Fibroblast of skin of back (primary cell): Measurements from ENCODE around the gene DAPK3.
A peak's percentile ranks its signal among the peaks of the same experiment; 100 is the strongest.
"Not testable (repeated sequence)": the region's sequence is repeated elsewhere in the genome, so short reads cannot be mapped to it uniquely, and the experiment has no call there.

Experiments
- DNase-seq: peaks from one replicate; pipeline ENCODE4 v3.0.0-alpha.2; 2013

DAPK3 gene

DNA sequence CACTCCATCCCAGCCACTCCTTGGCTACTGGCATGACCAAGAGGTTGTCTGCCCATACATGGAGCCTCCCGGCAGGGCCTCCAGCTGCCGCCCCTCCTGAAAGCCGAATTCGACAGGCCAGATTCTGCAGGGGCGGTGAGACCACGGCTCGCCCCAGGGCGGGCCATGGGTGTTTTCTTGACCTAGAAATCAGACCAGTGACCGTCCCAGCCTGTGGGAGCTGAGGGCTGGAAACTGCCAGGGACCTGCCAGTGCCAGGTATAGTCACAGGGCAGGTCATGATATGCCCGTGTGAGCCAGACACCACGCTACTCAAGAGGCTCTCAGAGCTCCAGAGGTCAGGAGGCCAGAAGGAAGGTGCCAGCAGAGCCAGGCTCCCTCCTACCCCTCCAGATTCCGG is 16.8 kb downstream of the DAPK3 start:
- DNase-seq: no peak

DNA sequence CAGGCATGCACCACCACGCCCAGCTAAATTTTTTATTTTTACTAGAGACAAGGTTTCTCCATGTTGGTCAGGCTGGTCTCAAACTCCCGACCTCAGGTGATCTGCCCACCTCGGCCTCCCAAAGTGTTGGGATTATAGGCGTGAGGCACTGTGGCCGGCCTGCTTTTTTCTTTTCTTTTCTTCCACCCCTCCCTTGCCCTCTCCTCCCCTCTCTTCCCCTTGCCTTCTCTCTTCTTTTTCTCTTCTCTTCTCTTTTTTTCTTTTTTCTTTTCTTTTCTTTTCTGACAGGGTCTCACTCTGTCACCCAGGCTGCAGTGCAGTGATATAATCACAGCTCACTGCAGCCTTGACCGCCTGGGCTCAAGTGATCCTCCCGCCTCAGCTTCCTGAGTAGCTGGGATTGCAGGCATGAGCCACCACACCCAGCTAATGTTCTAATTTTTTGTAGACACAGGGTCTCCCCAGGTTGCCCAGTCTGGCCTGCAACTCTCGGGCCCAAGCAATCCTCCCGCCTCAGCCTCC is 18.1 kb downstream of the DAPK3 start:
- not testable (repeated sequence) for DNase-seq

DNA sequence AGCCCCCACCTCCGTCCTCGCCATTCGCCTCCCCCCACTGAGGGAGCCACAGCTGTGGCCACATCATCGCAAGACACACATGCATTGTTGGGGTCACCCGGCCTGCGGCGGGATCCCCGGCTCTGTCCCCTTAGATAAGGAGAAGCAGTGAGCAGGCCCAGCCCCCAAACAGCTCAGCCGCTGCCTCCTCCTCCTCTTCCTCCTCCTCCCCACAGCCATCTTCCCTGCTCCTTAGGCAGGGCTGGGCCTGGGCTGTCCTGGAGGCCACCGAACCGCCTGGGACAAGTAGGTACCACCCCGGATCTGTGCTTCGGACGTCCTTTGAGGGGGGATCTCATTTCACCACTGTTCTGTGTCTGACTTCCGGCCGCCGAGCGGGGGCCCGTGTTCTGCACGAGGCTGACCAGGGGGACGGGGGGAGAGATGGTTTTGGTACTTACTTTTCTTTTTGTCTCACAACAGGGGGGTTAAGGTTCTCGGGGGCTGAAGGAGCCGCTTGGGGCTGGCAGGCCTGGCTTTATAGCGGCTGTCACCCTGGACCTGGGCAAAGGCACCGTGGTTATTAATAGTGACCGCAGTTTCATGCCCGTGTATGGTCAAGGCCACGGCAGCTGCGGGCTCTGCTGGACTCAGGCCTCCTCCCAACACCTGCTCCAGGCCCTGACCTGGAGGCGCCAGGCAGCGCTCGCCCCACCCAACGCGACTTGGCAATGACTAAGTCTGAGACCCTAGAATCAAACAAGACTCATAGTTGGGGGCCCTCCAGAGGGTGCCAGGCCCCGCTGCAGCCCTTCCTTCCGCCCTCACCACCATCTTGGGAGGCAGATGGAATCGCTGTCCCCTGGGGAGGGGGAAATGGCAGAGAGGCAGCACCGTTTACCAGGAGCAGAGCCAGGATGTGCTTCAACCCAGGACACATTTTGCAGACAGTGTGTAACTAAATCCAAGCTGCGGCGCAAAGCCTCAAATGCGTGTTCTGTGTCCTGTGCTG is 19.7 kb downstream of the DAPK3 start:
- DNase-seq: no peak

DNA sequence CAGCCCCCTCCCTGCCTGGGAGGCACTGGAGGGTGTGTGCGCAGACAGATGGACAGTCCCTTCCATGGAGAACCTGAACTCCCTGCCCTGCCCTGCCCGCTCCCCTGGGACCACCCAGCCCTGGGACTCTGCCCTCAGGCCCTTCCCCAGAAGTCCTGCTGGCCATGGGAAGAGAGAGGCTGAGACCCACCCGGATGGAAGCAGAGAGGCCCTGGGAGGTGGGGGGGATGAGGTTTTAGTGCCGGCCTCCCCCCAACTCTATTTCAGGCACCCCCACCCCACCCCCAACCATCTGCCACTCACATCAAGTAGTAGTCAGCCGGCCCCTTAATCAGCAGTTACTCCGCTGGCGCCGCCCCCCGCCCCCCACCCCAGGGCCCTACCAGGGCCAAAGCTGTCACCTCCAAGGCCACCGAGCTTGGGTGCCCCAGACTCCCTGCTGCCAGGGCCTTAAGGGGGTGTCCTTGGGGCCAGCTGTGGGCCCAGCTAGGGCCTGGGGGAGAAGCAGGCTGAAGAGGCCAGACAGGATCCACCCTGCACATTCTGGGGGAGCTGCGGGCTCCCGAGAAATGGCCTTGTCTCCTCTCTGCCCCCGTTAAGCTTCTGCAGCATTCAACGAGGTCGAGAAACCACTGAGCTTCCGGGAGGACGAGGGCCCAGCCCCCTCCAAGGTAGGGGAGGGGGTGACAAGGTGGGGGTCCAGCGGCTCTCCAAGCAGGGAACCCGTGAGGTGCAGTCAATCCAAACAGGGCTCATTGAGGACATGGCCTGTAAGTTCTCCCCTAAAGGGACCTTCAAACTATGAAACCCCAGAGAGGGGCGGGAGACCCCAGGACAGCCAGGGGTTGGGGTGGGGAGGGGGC is 20.7 kb downstream of the DAPK3 start:
- DNase-seq: no peak

GRCh38 chr19:3949294-3949693 is 21.6 kb downstream of the DAPK3 start:
- no peak for DNase-seq

GRCh38 chr19:3947316-3947933 is 23.5 kb downstream of the DAPK3 start:
- not testable (repeated sequence) for DNase-seq

GRCh38 chr19:3945838-3946237 is 25.1 kb downstream of the DAPK3 start:
- DNase-seq: peak; percentile 45

GRCh38 chr19:3944018-3944721 is 26.7 kb downstream of the DAPK3 start:
- DNase-seq: no peak

GRCh38 chr19:3942790-3943409 is 28.0 kb downstream of the DAPK3 start:
- no peak for DNase-seq

- DNase-seq: not testable (repeated sequence)
These were observed 32.5 kb downstream of the DAPK3 start for GRCh38 chr19:3938300-3938950.

DNA sequence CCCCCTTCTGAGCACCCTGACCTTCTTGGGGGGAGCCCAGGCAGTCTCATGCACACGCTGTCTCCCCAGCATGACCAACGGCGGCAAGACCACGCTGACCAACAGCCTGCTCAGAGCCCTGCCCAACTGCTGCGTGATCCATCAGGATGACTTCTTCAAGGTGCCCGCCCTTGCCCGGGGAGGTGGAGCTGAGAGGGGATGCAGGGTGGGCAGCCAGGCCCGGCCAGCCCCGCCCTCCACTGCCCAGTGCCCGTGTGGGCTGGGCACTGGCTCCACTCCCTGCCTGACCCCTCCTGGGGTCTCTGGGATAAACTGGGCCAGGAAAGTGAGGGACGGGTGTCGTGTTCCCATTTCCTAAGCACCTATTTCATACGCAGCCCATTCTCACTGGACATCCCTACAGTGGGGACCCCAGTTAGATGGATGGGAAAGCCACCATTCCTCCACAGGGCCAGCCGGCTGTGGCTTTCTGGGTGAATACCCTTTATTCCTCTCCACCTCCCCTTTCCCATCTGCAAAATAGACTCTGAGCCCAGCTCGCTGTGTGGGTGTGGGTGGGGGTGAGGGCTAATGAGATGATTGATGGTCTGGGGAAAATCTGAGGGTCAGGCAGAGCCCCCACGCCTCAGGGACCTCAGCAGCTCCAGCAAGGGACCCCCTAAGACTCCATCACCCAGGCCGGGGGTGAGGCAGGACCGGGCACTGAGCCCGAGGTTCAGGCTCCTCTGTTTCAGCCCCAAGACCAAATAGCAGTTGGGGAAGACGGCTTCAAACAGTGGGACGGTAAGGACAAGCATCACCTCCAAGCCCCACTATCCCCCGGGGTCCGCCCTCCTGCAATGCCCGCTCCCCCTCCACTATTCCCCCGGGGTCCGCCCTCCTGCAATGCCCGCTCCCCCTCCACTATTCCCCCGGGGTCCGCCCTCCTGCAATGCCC is 34.1 kb downstream of the DAPK3 start:
- no peak for DNase-seq

DNA sequence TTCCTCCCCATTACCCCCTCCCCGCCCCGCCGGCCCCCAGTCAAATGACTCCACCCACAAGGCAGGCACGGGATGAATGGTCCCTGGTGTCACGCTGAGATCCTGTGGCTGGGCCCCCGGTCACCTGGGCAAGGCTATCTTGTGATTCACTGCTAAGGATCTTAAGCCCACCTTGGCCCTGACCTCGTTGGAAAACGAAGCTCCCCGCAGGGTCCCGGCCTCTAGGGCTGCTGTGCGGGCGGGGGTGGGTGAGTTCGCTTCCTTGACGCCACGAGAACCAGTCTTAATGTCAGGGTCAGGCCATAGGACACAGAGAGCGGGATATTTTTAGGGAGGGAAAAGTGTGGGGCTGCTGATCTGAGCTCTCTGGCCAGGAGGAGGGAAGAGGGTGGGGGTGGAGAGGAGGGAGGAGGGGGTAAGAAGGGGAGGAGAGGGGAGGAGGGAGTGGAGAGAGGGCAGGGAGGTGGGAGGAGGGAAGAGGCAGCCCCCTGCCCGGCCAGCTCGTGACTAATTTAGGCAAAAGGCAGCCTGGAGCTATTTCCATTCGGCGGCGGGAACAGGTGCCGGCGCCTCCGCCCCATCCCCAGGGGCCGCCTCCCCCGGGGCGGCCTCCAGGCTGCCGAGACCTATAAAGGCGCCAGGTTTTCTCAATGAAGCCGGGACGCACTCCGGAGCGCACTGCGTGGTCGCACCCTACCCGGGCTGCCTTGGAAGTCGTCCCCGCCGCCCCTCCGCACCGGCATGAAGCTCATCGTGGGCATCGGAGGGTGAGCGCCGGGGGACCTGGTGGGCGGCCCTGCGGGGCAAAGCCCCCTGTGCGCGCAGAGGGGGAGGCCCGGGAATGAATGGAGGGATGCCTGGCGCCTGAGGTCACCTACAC is 37.7 kb downstream of the DAPK3 start, which contains the start of gene NMRK2:
TSS of gene NMRK2 (plus strand) at position 139 of the 880 bp plus-strand sequence. CDS start at position 742, 603 bp downstream.
- no peak for DNase-seq

DNA sequence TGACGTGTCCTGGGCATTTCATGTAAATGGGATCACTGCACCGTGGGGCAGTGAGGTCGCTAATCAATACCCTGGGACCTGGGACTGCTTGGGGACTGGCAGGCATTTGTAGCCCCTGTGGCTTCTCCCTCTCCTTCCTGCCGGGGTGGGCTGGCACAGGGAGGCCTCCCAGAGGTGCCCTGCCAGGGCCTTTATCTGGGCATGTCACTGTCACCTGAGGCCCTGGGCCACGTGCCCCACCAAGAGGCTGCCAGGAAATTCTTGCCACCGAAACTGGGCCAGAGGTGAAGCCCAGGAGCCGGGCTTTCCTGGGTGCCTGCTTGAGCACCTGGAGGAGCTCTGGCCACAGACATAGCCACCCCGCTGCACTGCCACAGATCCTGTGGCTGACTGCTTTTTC is 39.9 kb downstream of the DAPK3 start:
- no peak for DNase-seq

- no peak for DNase-seq
These were observed 47.0 kb downstream of the DAPK3 start for GRCh38 chr19:3923912-3924311.

DNA sequence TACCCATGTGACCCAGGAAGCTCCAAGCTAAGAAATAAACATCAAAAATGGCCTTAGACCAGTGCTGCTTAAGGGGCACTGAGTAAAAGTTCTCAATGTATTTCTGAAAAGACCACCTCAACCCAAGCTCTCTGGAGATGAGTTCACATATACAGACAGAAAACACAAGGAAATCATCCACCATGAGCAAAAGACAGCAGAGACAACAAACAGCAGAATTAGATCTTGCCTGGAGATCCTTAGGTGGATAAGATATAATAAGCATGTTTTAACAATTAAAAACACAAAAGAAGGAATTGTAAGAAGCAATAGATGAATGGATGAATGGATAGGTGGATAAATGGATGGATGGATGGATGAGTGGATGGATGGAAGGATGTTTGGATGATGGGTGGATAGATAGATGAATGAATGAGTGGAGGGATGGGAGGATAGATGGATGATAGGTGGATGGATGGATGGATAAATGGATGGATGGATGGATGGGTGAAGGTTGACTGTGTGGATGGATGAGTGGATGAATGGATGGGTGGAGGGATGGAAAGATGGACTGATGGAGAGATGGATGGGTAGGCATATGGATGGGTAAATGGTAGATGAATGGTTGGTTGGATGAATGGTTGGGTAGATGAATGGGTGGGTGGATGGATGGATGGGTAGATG is 47.7 kb downstream of the DAPK3 start:
- no peak for DNase-seq

GRCh38 chr19:3919793-3920192 is 51.1 kb downstream of the DAPK3 start:
- no peak for DNase-seq

- no peak for DNase-seq
These were observed 54.9 kb downstream of the DAPK3 start for GRCh38 chr19:3916033-3916432.

DNA sequence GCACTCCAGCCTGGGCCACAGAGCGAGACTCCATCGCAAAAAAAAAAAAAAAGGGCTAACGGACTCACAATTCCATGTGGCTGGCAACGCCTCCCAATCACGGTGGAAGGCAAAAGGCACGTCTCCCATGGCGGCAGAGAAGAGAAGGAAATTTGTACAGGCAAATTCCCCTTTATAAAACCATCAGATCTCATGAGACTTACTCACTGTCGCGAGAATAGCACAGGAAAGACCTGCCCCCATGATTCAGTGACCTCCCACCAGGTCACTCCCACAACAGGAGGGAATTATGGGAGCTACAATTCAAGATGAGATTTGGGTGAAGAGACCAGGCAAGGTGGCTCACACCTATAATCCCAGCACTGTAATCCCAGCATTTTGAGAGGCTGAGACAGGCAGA is 56.7 kb downstream of the DAPK3 start:
- no peak for DNase-seq
